ENCODE results near the gene NXPH4.

Gene NXPH4

DNA sequence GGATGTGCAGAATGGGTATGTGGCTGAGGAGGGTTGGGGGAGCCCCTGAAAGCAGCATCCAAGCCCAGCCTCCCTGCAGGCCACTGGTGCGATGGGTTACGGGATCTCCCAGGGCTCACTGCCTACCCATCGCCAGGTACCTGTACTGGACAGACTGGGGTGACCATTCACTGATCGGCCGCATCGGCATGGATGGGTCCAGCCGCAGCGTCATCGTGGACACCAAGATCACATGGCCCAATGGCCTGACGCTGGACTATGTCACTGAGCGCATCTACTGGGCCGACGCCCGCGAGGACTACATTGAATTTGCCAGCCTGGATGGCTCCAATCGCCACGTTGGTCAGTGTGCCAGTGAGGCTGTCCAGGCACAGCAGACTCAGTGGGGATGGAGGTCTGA lies 18.3 kb upstream of the NXPH4 start:
- TF ChIP-seq, protein P1, sequence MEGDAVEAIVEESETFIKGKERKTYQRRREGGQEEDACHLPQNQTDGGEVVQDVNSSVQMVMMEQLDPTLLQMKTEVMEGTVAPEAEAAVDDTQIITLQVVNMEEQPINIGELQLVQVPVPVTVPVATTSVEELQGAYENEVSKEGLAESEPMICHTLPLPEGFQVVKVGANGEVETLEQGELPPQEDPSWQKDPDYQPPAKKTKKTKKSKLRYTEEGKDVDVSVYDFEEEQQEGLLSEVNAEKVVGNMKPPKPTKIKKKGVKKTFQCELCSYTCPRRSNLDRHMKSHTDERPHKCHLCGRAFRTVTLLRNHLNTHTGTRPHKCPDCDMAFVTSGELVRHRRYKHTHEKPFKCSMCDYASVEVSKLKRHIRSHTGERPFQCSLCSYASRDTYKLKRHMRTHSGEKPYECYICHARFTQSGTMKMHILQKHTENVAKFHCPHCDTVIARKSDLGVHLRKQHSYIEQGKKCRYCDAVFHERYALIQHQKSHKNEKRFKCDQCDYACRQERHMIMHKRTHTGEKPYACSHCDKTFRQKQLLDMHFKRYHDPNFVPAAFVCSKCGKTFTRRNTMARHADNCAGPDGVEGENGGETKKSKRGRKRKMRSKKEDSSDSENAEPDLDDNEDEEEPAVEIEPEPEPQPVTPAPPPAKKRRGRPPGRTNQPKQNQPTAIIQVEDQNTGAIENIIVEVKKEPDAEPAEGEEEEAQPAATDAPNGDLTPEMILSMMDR (conservative IDR thresholded peaks at IDR 0.05) = no peak
- H3K27ac ChIP-seq = no peak overlapping the region

DNA sequence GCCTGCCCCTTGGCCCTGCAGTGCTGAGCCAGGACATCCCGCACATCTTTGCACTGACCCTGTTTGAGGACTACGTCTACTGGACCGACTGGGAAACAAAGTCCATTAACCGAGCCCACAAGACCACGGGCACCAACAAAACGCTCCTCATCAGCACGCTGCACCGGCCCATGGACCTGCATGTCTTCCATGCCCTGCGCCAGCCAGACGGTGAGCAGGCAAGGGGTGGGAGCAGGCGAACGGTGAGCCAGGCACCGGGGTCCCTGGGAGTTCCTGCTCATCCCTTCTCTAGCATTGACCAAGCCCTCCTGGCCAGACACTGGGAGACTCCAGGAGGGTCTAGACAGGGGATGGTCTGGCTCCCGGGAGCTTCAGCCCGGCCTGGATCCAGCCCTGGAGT lies 17.4 kb upstream of the NXPH4 start:
- no peak overlapping the region for H3K27ac ChIP-seq

DNA sequence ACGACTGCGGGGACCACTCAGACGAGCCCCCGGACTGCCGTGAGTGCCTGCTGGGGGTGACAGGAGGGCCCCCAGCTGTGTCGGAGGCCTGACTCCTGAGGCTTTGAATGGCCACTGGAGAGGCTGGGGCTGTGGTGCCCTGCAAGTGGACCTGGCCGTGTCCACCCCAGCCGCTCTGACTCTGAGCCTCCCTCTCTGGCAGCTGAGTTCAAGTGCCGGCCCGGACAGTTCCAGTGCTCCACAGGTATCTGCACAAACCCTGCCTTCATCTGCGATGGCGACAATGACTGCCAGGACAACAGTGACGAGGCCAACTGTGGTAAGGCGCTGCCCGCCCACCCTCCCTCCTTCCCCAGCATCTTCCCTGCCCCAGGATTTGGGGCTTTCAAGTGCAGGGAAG lies 16.1 kb upstream of the NXPH4 start:
- H3K27ac ChIP-seq = no peak overlapping the region
- TF ChIP-seq ZFX (IDR thresholded peaks at IDR 0.05) = no peak
- TF ChIP-seq, protein P1 (conservative IDR thresholded peaks at IDR 0.05) = no peak

More for the DNA sequence above, 17.4 kb upstream of the NXPH4 start:
- TF ChIP-seq ZFX (IDR thresholded peaks at IDR 0.05) = no peak
- TF ChIP-seq, protein P1 (conservative IDR thresholded peaks at IDR 0.05) = no peak

DNA sequence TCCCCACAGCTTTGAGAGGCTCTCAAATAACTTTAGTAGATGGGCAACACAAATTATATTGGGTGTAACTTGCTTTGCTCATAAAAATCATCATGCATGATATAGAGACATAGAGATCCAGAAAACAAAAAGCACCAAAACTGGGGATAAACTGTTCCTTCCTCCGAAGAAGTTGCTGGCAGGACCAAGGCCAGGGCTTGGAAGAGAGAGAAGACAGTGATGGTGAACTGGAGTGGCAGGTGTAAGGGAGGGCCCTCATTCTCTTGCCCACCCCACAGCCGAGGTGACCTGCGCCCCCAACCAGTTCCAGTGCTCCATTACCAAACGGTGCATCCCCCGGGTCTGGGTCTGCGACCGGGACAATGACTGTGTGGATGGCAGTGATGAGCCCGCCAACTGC lies 15.4 kb upstream of the NXPH4 start:
- TF ChIP-seq, protein P1 (conservative IDR thresholded peaks at IDR 0.05) = no peak
- TF ChIP-seq ZFX (IDR thresholded peaks at IDR 0.05) = no peak
- no peak overlapping the region for H3K27ac ChIP-seq

DNA sequence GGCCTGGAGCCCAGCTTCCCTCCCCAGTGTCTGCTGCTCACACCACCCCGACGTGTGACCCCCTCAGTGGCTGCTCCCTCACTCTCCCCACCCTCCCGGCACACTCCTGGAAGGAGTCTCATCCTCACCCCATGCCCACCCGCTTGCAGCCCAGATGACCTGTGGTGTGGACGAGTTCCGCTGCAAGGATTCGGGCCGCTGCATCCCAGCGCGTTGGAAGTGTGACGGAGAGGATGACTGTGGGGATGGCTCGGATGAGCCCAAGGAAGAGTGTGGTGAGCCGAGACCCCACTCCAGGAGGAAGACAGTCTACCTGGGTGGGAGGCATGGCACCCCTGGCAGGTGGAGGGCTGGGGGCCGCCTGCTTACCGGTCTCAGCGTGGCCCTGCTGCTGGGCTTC lies 15.0 kb upstream of the NXPH4 start:
- no peak overlapping the region for H3K27ac ChIP-seq
- TF ChIP-seq, protein P1 (conservative IDR thresholded peaks at IDR 0.05) = no peak
- TF ChIP-seq ZFX (IDR thresholded peaks at IDR 0.05) = no peak

DNA sequence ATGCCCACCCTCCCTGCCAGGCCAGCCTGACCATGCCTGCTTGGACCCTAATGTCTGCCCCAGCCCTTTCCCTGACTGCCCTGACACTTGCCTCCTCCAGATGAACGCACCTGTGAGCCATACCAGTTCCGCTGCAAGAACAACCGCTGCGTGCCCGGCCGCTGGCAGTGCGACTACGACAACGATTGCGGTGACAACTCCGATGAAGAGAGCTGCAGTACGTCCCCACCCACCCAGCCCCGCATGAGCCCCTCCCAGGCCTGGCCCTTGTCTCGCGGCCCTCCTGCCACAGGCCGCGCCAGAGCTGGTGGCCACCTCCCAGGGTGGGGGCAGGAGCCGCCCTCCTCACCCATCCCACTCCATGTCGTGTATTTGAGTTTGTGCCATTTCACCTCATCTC lies 14.3 kb upstream of the NXPH4 start:
- TF ChIP-seq, protein P1 (conservative IDR thresholded peaks at IDR 0.05) = no peak

DNA sequence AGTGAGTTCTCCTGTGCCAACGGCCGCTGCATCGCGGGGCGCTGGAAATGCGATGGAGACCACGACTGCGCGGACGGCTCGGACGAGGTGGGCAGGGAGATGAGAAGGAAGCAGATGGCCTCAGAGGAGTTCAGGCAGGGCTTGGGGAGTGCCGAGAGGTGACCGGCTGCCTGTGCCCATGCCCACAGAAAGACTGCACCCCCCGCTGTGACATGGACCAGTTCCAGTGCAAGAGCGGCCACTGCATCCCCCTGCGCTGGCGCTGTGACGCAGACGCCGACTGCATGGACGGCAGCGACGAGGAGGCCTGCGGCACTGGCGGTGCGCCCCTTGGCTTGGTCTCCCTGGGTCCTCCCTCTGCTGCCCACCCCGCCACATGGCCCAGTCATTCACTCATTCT lies 13.4 kb upstream of the NXPH4 start:
- H3K27ac ChIP-seq = no peak overlapping the region
- TF ChIP-seq ZFX (IDR thresholded peaks at IDR 0.05) = no peak
- TF ChIP-seq, protein P1 (conservative IDR thresholded peaks at IDR 0.05) = no peak

More for the DNA sequence above, 14.3 kb upstream of the NXPH4 start:
- no peak overlapping the region for H3K27ac ChIP-seq
